Liver (tissue), 9 donors: ENCODE results near the gene TSPOAP1. TPM values are rescaled to one million over a fixed set of nuclear protein-coding genes. Genes with fewer than 3 reads are reported as not detected.
A peak's percentile ranks its signal among the peaks of the same experiment; 100 is the strongest.

Experiments
- DNase-seq: peaks from one replicate; pipeline ENCODE4 v3.0.0-alpha.2; 2017; ENCODE audit warnings: low spot score
- H3K27ac ChIP-seq, 2 donors: one replicate each; pipeline ENCODE4 v1.7.0; 2013; ENCODE audit warnings: inconsistent platforms in 2 of 2, low read length in 2 of 2, control low read depth in 1 of 2, low read depth in 1 of 2, mild to moderate bottlenecking in 1 of 2
- H3K27me3 ChIP-seq, 4 donors: one replicate each; pipeline versions ENCODE4 v1.6.1 to v1.7.0; 2013; ENCODE audit warnings: low read length in 3 of 4, inconsistent platforms in 1 of 4, mild to moderate bottlenecking in 1 of 4, moderate library complexity in 1 of 4; ENCODE audit not compliant: control insufficient read depth in 4 of 4, insufficient read depth in 4 of 4
- H3K36me3 ChIP-seq, 4 donors: one replicate each; pipeline versions ENCODE4 v1.6.1 to v1.7.0; 2013; ENCODE audit warnings: low read length in 3 of 4, mild to moderate bottlenecking in 3 of 4, low read depth in 1 of 4, moderate library complexity in 1 of 4; ENCODE audit not compliant: control insufficient read depth in 4 of 4, insufficient read depth in 3 of 4
- H3K4me1 ChIP-seq, 4 donors: one replicate each; pipeline versions ENCODE4 v1.6.1 to v1.7.0; 2013; ENCODE audit warnings: low read length in 3 of 4, mild to moderate bottlenecking in 3 of 4, moderate library complexity in 1 of 4; ENCODE audit not compliant: control insufficient read depth in 4 of 4, insufficient read depth in 4 of 4
- H3K4me3 ChIP-seq, 3 donors: one replicate each; pipeline versions ENCODE4 v1.6.1 to v1.7.0; 2013; ENCODE audit warnings: low read length in 3 of 3, control low read depth in 1 of 3, low read depth in 1 of 3, mild to moderate bottlenecking in 1 of 3
- H3K9ac ChIP-seq, 2 donors: one replicate each; pipeline ENCODE4 v1.7.0; 2013; ENCODE audit warnings: low read length in 2 of 2, mild to moderate bottlenecking in 2 of 2, moderate library complexity in 2 of 2, control low read depth in 1 of 2, low read depth in 1 of 2
- H3K9me3 ChIP-seq, 4 donors: one replicate each; pipeline versions ENCODE4 v1.6.1 to v1.7.0; 2013; ENCODE audit warnings: low read length in 3 of 4; ENCODE audit not compliant: control insufficient read depth in 4 of 4
- ATF3 ChIP-seq: IDR thresholded peaks from 2 replicates; pipeline ENCODE4 v1.6.1; 2016; ENCODE audit warnings: antibody characterized with exemption
- CTCF ChIP-seq: fragments of 150-350 bp; IDR thresholded peaks from 2 replicates; pipeline ENCODE4 v1.5.1; 2017; ENCODE audit warnings: improper control_type of control experiment, low read depth, low read length; ENCODE audit not compliant: missing input control
- EGR1 ChIP-seq, 2 donors: IDR thresholded peaks; 2 replicates each; pipeline ENCODE4 v1.6.1; 2016 to 2018; ENCODE audit warnings: antibody characterized with exemption in 2 of 2, low read depth in 2 of 2
- FOXA1 ChIP-seq: IDR thresholded peaks from 2 replicates; pipeline ENCODE4 v1.6.1; 2016; ENCODE audit warnings: antibody characterized with exemption
- FOXA2 ChIP-seq: IDR thresholded peaks from 2 replicates; pipeline ENCODE4 v1.6.1; 2016; ENCODE audit warnings: antibody characterized with exemption
- GABPA ChIP-seq, 2 donors: IDR thresholded peaks in 1 of 2; conservative IDR thresholded peaks in 1 of 2; 2 replicates each; pipeline ENCODE4 v1.6.1; 2016; ENCODE audit warnings: antibody characterized with exemption in 2 of 2, mild to moderate bottlenecking in 1 of 2, moderate library complexity in 1 of 2
- HNF4A ChIP-seq, 2 donors: conservative IDR thresholded peaks; 2 replicates each; pipeline ENCODE4 v1.6.1; 2016; ENCODE audit warnings: antibody characterized with exemption in 2 of 2, mild to moderate bottlenecking in 2 of 2
- HNF4G ChIP-seq: IDR thresholded peaks from 2 replicates; pipeline ENCODE4 v1.6.1; 2016; ENCODE audit warnings: antibody characterized with exemption
- JUND ChIP-seq, 2 donors: IDR thresholded peaks; 2 replicates each; pipeline ENCODE4 v1.6.1; 2016; ENCODE audit warnings: antibody characterized with exemption in 2 of 2
- NR2F2 ChIP-seq: IDR thresholded peaks from 2 replicates; pipeline ENCODE4 v1.6.1; 2016; ENCODE audit warnings: antibody characterized with exemption
- RAD21 ChIP-seq, 2 donors: IDR thresholded peaks; 2 replicates each; pipeline ENCODE4 v1.6.1; 2016; ENCODE audit warnings: antibody characterized with exemption in 2 of 2, mild to moderate bottlenecking in 2 of 2
- REST ChIP-seq: IDR thresholded peaks from 2 replicates; pipeline ENCODE4 v1.6.1; 2016; ENCODE audit warnings: antibody characterized with exemption, mild to moderate bottlenecking
- RXRA ChIP-seq, 2 donors: IDR thresholded peaks; 2 replicates each; pipeline ENCODE4 v1.6.1; 2017 to 2018; ENCODE audit warnings: antibody characterized with exemption in 2 of 2, mild to moderate bottlenecking in 1 of 2
- SP1 ChIP-seq: IDR thresholded peaks from 2 replicates; pipeline ENCODE4 v1.6.1; 2018; ENCODE audit warnings: antibody characterized with exemption, mild to moderate bottlenecking
- TAF1 ChIP-seq: conservative IDR thresholded peaks from 2 replicates; pipeline ENCODE4 v1.6.1; 2016; ENCODE audit warnings: antibody characterized with exemption, mild to moderate bottlenecking
- YY1 ChIP-seq: IDR thresholded peaks from 2 replicates; pipeline ENCODE4 v1.6.1; 2016; ENCODE audit warnings: antibody characterized with exemption, mild to moderate bottlenecking
- ZBTB33 ChIP-seq: IDR thresholded peaks from 2 replicates; pipeline ENCODE4 v1.6.1; 2016; ENCODE audit warnings: antibody characterized with exemption
- WGBS: extraction: QIAGEN DNeasy Blood & Tissue Kit; methylation state at CpG from one replicate; pipeline ENCODE4 v1.1.7; 2013; 5-methylcytosine and 5-hydroxymethylcytosine counted together
- polyA plus RNA-seq, 2 donors: library from polyadenylated mRNA; stranded (reverse) in 1 of 2; unstranded in 1 of 2; fragments of 200-250 nt in 1 of 2; fragments of >200 nt in 1 of 2; fragmentation: Nextera tagmentation in 1 of 2; extraction: Ambion mirVana in 1 of 2; gene quantifications; one replicate each; pipeline versions ENCODE4 v1.2.1 to v1.2.3, GENCODE V29; 2013 to 2015
- total RNA-seq, 2 donors: library from RNA; depleted of rRNA; stranded (reverse); fragments of >200 nt; gene quantifications; one replicate each; pipeline ENCODE4 v1.2.3, GENCODE V29; 2014
- donor health status: healthy.
- donor health status: healthy.
- donor health status: healthy.
- donor health status: healthy.
- donor health status: healthy.

TSPOAP1 gene
- total and polyA plus RNA-seq, 4 donors, result 1.5 to 4.6 (median 2.6) TPM

GRCh38 chr17:58338841-58339754, 10.5 kb upstream of the TSPOAP1 start:
- TF ChIP-seq FOXA1 (no peak), ZBTB33 (no peak), HNF4G (no peak), EGR1 (IDR thresholded peaks at IDR 0.05; ENCODE audit: low read depth in 2 of 2) (no peak), RXRA (IDR thresholded peaks at IDR 0.05) (no peak), NR2F2 (no peak), SP1 (no peak), GABPA (IDR thresholded peaks at IDR 0.05 in 1 of 2, conservative IDR thresholded peaks at IDR 0.05 in 1 of 2) (no peak), JUND (IDR thresholded peaks at IDR 0.05) (no peak), FOXA2 (no peak), TAF1 (no peak), REST (no peak), HNF4A (conservative IDR thresholded peaks at IDR 0.05) (no peak), RAD21 (IDR thresholded peaks at IDR 0.05) (no peak), YY1 (no peak)
- H3K36me3 ChIP-seq, result peaks cover 0 to 6% (median 2%) of the 10 kb centered on the region in 4 donors
- H3K27me3 ChIP-seq, result no peaks in the 10 kb centered on the region
- H3K9me3 ChIP-seq, result no peaks in the 10 kb centered on the region
- peak overlapping the region; percentile 76 to 86 for H3K27ac ChIP-seq
- H3K9ac ChIP-seq, result no peak overlapping the region
- no peak for DNase-seq
- peaks cover 0 to 3% (median under 1%) of the 10 kb centered on the region in 4 donors for H3K4me1 ChIP-seq
- WGBS, result 53% methylated on average over 10 of the region's 10 CpGs
- no peak overlapping the region for H3K4me3 ChIP-seq

GRCh38 chr17:58338454-58338840, 9.9 kb upstream of the TSPOAP1 start:
- DNase-seq, result no peak
- no peak overlapping the region for H3K4me3 ChIP-seq
- H3K27ac ChIP-seq, result peak overlapping the region; percentile 76 to 86
- H3K9me3 ChIP-seq, result no peaks in the 10 kb centered on the region
- H3K4me1 ChIP-seq, result peaks cover 0 to 3% (median 0%) of the 10 kb centered on the region in 4 donors
- 74% methylated on average over 3 of the region's 3 CpGs for WGBS
- H3K27me3 ChIP-seq, result no peaks in the 10 kb centered on the region
- H3K9ac ChIP-seq, result peak overlapping the region in 1 of 2 donors; percentile 33
- no peaks in the 10 kb centered on the region for H3K36me3 ChIP-seq
- TF ChIP-seq RXRA (IDR thresholded peaks at IDR 0.05) (no peak), REST (no peak), HNF4G (no peak), CTCF (no peak), FOXA2 (no peak), ATF3 (no peak), TAF1 (no peak), RAD21 (IDR thresholded peaks at IDR 0.05) (no peak), HNF4A (conservative IDR thresholded peaks at IDR 0.05) (no peak), JUND (IDR thresholded peaks at IDR 0.05) (no peak), NR2F2 (no peak), EGR1 (IDR thresholded peaks at IDR 0.05; ENCODE audit: low read depth in 2 of 2) (no peak), GABPA (IDR thresholded peaks at IDR 0.05 in 1 of 2, conservative IDR thresholded peaks at IDR 0.05 in 1 of 2) (no peak)
